HepG2 (cell line): ENCODE measurements around the gene CDC14A. TPM values are rescaled to one million over a fixed set of nuclear protein-coding genes. Genes with fewer than 3 reads are reported as not detected.

Source experiments
- ATAC-seq: fragments of 200-7000 bp; cut with Tn5 transposase; 3 replicates; pipeline ENCODE4 v1.9.1; 2020; ENCODE audit warnings: mild to moderate bottlenecking, moderate library complexity
- BruUV-seq: library from RNA; stranded (reverse); fragments of 400-500 nt; replicated peaks from 2 replicates; lab custom pipeline; 2021; lab: Mats Ljungman, UMichigan
- CTCF ChIA-PET: fragments of 300-600 bp; formaldehyde crosslinking; extraction: SDS; loops from one replicate; lab custom pipeline; 2021; ENCODE audit warnings: low total read pairs, inconsistent platforms, low intra/inter-chr PET ratio; lab: Yijun Ruan, JAX
- POLR2A ChIA-PET: fragments of 350-600 bp; sonication (Branson Sonifier 250); formaldehyde crosslinking; loops from one replicate; lab custom pipeline; 2020; ENCODE audit warnings: antibody characterized with exemption, inconsistent platforms; lab: Yijun Ruan, JAX
- DNase-seq: peaks from one replicate; pipeline ENCODE4 v3.0.0-alpha.2; 2015; ENCODE audit warnings: low spot score
- FAIRE-seq: peaks from 3 replicates; lab custom pipeline; 2011; peaks lifted over from hg19 to GRCh38; lab: Jason Lieb, UNC
- H2AFZ ChIP-seq: one replicate; pipeline ENCODE4 v1.6.1; 2011; ENCODE audit warnings: low read length, inconsistent platforms
- H3K27ac ChIP-seq: fragments of 300-600 bp; 3 replicates; pipeline ENCODE4 v1.8.0; 2011; ENCODE audit warnings: mixed run types, mild to moderate bottlenecking, mixed read lengths, low read length, inconsistent platforms; ENCODE audit not compliant: insufficient read depth; ENCODE audit errors: extremely low read length
- H3K27me3 ChIP-seq, 2 experiments: fragments of 200-600 bp in 1 of 2; 2 replicates in 1 of 2; 3 replicates in 1 of 2; pipeline versions ENCODE4 v1.6.0 to v1.8.0; 2011; ENCODE audit warnings: low read length in 2 of 2, mild to moderate bottlenecking in 2 of 2, moderate library complexity in 2 of 2, inconsistent platforms in 1 of 2; ENCODE audit not compliant: insufficient read depth in 2 of 2, control insufficient read depth in 1 of 2
- H3K36me3 ChIP-seq, 2 experiments: fragments of 200-600 bp in 1 of 2; replicated peaks in 1 of 2; 2 replicates in 1 of 2; 3 replicates in 1 of 2; pipeline versions ENCODE4 v1.5.1 to v1.8.0; 2011; ENCODE audit warnings: low read length in 2 of 2, inconsistent platforms in 1 of 2; ENCODE audit not compliant: insufficient read depth in 2 of 2, control insufficient read depth in 1 of 2
- H3K4me1 ChIP-seq: 2 replicates; pipeline ENCODE4 v1.5.1; 2012; ENCODE audit warnings: low read length, inconsistent platforms; ENCODE audit not compliant: insufficient read depth
- H3K4me2 ChIP-seq: 2 replicates; pipeline ENCODE4 v1.6.0; 2011; ENCODE audit warnings: low read depth, low read length, inconsistent platforms
- H3K4me3 ChIP-seq, 3 experiments: fragments of 200-600 bp in 1 of 3; sonication (generic), shearing (Covaris generic) in 1 of 3; replicated peaks in 1 of 3; 2 replicates each; pipeline ENCODE4 v1.5.1; 2011 to 2016; ENCODE audit warnings: low read length in 3 of 3, inconsistent platforms in 2 of 3, low read depth in 2 of 3, mild to moderate bottlenecking in 2 of 3, control low read depth in 1 of 3, mixed read lengths in 1 of 3; ENCODE audit not compliant: insufficient read depth in 1 of 3
- H3K79me2 ChIP-seq: one replicate; pipeline ENCODE4 v1.6.1; 2011; ENCODE audit warnings: low read length, inconsistent platforms; ENCODE audit not compliant: insufficient read depth
- H3K9ac ChIP-seq: 2 replicates; pipeline ENCODE4 v1.6.0; 2011; ENCODE audit warnings: mild to moderate bottlenecking, low read depth, low read length, inconsistent platforms; ENCODE audit not compliant: insufficient read depth
- H3K9me3 ChIP-seq: 2 replicates; pipeline ENCODE4 v1.5.1; 2012; ENCODE audit warnings: mild to moderate bottlenecking, low read length
- H4K20me1 ChIP-seq: 2 replicates; pipeline ENCODE4 v1.6.0; 2011; ENCODE audit warnings: inconsistent platforms, mild to moderate bottlenecking, low read length, moderate library complexity; ENCODE audit not compliant: insufficient read depth
- CBX1 ChIP-seq: IDR thresholded peaks from one replicate; pipeline ENCODE4 v1.6.1; 2016; ENCODE audit warnings: antibody characterized with exemption, low read depth
- EP300 ChIP-seq, 3 experiments: sonication (generic) in 1 of 3; formaldehyde crosslinking in 1 of 3; IDR thresholded peaks; 2 replicates each; pipeline versions ENCODE4 v1.5.1 to v1.6.1; 2011 to 2020; ENCODE audit warnings: low read depth in 2 of 3, low read length in 2 of 3, borderline replicate concordance in 1 of 3, improper control_type of control experiment in 1 of 3, mild to moderate bottlenecking in 1 of 3, missing genetic modification reagents in 1 of 3, moderate library complexity in 1 of 3
- FOSL2 ChIP-seq: sonication (generic); formaldehyde crosslinking; IDR thresholded peaks from 2 replicates; pipeline ENCODE4 v1.4.0; 2020; ENCODE audit warnings: missing genetic modification reagents
- NFE2 ChIP-seq: sonication (generic); formaldehyde crosslinking; IDR thresholded peaks from 2 replicates; pipeline ENCODE4 v1.4.0; 2020; ENCODE audit warnings: missing genetic modification reagents
- PHF5A ChIP-seq: IDR thresholded peaks from one replicate; pipeline ENCODE4 v1.6.1; 2018; ENCODE audit warnings: low read depth, missing genetic modification reagents; ENCODE audit not compliant: unreplicated experiment
- ZFP36L2 ChIP-seq: sonication (generic); formaldehyde crosslinking; IDR thresholded peaks from 2 replicates; pipeline ENCODE4 v1.4.0; 2020; ENCODE audit warnings: missing genetic modification reagents
- ZNF121 ChIP-seq: sonication (generic); formaldehyde crosslinking; IDR thresholded peaks from 2 replicates; pipeline ENCODE4 v1.5.0; 2020; ENCODE audit warnings: mild to moderate bottlenecking, missing genetic modification reagents
- ZNF761 ChIP-seq: sonication (generic); formaldehyde crosslinking; conservative IDR thresholded peaks from 2 replicates; pipeline ENCODE4 v1.4.0; 2020; ENCODE audit warnings: mild to moderate bottlenecking, missing genetic modification reagents
- WGBS: methylation state at CpG from one replicate; pipeline ENCODE4 v1.1.6; 2017; ENCODE audit warnings: low lambda C conversion rate; 5-methylcytosine and 5-hydroxymethylcytosine counted together
- in situ Hi-C: cut with HindIII; loops from 2 replicates; pipeline ENCODE4 v1.10.0; 2017; ENCODE audit warnings: low pct_unique_long_range_greater_than_20kb; ENCODE audit not compliant: extremely low pct_ligation_motif_present
- intact Hi-C: fragments of 100-400 bp; cut with micrococcal nuclease; formaldehyde crosslinking; loops from one replicate; pipeline ENCODE4 v1.10.0; 2022; ENCODE audit not compliant: unreplicated experiment
- polyA plus RNA-seq, 8 experiments: library from polyadenylated mRNA; depleted of rRNA in 3 of 8; stranded (reverse) in 7 of 8; unstranded in 1 of 8; fragments of >200 nt; fragmentation: Illumina TruSeq in 4 of 8; extraction: Trizol in 4 of 8; gene quantifications; 2 replicates each; pipeline versions ENCODE4 v1.2.1 to v1.2.3, GENCODE V29; 2011 to 2016; ENCODE audit warnings: low read depth in 4 of 8, missing spikeins in 1 of 8, mixed read lengths in 1 of 8; ENCODE audit not compliant: insufficient read depth in 1 of 8
- total RNA-seq, 5 experiments: library from RNA; depleted of rRNA; stranded (reverse); fragments of >200 nt; fragmentation: Illumina TruSeq; extraction: Trizol; gene quantifications; 2 replicates each; pipeline ENCODE4 v1.2.3, GENCODE V29; 2016; ENCODE audit warnings: low read depth in 1 of 5
- TF ChIP-seq, protein P1 (sequence below): sonication (generic); formaldehyde crosslinking; IDR thresholded peaks from 2 replicates; pipeline ENCODE4 v1.4.0; 2020; ENCODE audit warnings: missing genetic modification reagents
- TF ChIP-seq, protein P2 (sequence below): sonication (generic); formaldehyde crosslinking; IDR thresholded peaks from 2 replicates; pipeline ENCODE4 v1.4.0; 2020; ENCODE audit warnings: missing genetic modification reagents
- TF ChIP-seq, protein P3 (sequence below): IDR thresholded peaks from 2 replicates; pipeline ENCODE4 v1.6.1; 2016; ENCODE audit warnings: missing genetic modification reagents, missing compliant biosample characterization

CDC14A gene
- total and polyA plus RNA-seq, 2 of the 13 experiments (the other 11 are each of a cell fraction or from before 2014, with no cell fraction given) = 2.8 to 4.9 TPM

DNA sequence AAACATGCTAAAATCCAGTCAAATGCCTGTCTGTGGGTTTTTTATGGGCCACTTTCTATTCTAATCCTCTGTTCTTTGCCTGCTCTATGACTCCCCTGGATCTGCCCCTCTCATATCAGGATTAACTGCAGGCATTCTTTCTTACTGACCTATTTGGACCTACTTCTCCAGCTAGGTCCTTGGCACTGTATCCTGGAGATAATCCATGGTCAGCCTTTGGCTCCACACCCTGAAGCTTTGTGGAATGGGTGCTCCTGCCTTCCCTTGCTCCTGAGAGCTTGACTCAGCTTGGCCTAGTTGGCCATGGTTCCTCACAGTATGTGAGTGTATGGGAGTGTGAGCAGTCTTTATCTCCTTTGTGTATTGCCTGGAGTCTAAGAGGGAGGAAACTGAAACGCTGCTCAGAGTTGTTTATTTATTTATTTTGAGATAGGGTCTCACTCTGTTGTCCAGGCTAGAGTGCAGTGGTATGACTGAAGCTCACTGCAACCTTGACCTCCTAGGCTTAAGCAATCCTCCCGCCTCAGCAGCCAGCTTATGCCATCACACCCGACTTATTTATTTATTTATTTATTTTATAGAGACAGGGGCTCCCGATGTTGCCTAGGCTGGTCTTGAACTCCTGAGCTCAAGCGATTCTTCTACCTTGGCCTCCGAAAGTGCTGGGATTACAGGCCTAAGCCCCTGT lies 28.7 kb upstream of the CDC14A start:
- H3K4me2 ChIP-seq = peak overlapping the region; percentile 52
- in situ Hi-C loops (no loop called here), intact Hi-C loops (no loop called here)
- H3K4me3 ChIP-seq = no peak overlapping the region
- no peaks in the 10 kb centered on the region for H3K79me2 ChIP-seq
- no peaks in the 10 kb centered on the region for H3K36me3 ChIP-seq
- ATAC-seq (no peak; the same call in 2 of the 3 replicates), FAIRE-seq (no peak), DNase-seq (no peak)
- no TSS peak for BruUV-seq
- H3K9me3 ChIP-seq = no peaks in the 10 kb centered on the region
- CTCF ChIA-PET = no interaction called here
- WGBS = 41% methylated on average over 6 of the region's 6 CpGs
- H3K27ac ChIP-seq = no peak overlapping the region
- peaks cover 34% of the 10 kb centered on the region for H3K4me1 ChIP-seq
- no peak overlapping the region for H2AFZ ChIP-seq
- H4K20me1 ChIP-seq = no peaks in the 10 kb centered on the region
- POLR2A ChIA-PET = interaction anchor here (0.6 kb wide), 1 partner anchor 29 kb away, joined by 3 read pairs; the partner anchor contains the start of gene CDC14A
- no peak overlapping the region for H3K9ac ChIP-seq
- TF ChIP-seq ZNF121 (CRISPR knock-in tag) = peak; percentile 87
- 0 out of 2 replicates have a peak, but pooled peaks have one; percentile 12 for TF ChIP-seq FOSL2 (CRISPR knock-in tag)
- no peak for TF ChIP-seq ZNF761 (CRISPR knock-in tag)
- H3K27me3 ChIP-seq = no peaks in the 10 kb centered on the region

DNA sequence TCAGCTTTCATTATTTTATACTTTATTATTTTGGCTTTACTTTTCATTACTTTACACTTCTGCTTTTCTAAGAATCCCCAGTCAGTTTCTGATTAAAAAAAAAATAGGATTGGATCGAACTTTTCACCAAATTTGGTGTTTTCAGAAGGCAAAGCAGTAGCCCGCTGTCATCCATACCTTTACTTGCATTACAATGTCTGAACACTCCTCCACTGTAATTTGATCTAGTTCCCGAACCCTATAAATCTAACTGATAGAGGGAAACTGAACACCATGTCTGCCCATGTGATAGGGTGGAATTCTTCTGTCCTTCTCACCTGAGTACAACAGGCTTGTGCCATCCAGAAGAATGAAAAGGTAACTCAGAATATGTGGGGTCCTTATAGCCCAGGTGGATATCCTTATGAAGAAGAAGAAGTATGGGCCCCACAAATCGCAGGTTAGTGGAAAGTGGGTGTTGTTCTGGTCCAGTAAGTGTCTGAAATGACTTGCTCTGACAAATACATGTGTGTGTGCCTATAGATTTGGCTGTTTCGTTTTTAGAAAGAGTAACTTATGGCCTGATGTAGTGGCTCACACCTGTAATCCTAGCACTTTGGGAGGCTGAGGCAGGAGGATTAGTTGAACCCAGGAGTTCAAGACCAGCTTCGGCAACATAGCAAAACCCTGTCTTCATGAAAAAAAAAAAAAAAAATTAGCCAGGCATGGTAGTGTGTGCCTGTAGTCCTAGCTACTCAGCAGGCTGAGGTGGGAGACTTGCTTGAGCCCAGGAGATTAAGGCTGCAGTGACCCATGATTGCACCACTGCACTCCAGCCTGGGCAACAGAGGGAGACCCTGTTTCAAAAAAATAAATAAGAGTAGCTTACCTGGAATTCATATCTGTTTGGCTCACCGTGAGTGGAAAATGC lies 26.6 kb upstream of the CDC14A start:
- WGBS = 49% methylated on average over 7 of the region's 7 CpGs
- intact Hi-C loops = no loop called here
- TF ChIP-seq CBX1 (no peak), ZFP36L2 (no peak), PHF5A (CRISPR knock-in tag) (no peak), NFE2 (no peak), EP300 (IDR thresholded peaks at IDR 0.05; ENCODE audit: low read depth in 2 of 2, low read length in 2 of 2) (no peak), EP300 (CRISPR knock-in tag; IDR thresholded peaks at IDR 0.05; ENCODE audit: borderline replicate concordance) (no peak)
- TF ChIP-seq, protein P1, sequence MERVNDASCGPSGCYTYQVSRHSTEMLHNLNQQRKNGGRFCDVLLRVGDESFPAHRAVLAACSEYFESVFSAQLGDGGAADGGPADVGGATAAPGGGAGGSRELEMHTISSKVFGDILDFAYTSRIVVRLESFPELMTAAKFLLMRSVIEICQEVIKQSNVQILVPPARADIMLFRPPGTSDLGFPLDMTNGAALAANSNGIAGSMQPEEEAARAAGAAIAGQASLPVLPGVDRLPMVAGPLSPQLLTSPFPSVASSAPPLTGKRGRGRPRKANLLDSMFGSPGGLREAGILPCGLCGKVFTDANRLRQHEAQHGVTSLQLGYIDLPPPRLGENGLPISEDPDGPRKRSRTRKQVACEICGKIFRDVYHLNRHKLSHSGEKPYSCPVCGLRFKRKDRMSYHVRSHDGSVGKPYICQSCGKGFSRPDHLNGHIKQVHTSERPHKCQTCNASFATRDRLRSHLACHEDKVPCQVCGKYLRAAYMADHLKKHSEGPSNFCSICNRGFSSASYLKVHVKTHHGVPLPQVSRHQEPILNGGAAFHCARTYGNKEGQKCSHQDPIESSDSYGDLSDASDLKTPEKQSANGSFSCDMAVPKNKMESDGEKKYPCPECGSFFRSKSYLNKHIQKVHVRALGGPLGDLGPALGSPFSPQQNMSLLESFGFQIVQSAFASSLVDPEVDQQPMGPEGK (CRISPR knock-in tag) = no peak
- TF ChIP-seq, protein P2, sequence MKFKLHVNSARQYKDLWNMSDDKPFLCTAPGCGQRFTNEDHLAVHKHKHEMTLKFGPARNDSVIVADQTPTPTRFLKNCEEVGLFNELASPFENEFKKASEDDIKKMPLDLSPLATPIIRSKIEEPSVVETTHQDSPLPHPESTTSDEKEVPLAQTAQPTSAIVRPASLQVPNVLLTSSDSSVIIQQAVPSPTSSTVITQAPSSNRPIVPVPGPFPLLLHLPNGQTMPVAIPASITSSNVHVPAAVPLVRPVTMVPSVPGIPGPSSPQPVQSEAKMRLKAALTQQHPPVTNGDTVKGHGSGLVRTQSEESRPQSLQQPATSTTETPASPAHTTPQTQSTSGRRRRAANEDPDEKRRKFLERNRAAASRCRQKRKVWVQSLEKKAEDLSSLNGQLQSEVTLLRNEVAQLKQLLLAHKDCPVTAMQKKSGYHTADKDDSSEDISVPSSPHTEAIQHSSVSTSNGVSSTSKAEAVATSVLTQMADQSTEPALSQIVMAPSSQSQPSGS (CRISPR knock-in tag) = no peak
- TF ChIP-seq, protein P3, sequence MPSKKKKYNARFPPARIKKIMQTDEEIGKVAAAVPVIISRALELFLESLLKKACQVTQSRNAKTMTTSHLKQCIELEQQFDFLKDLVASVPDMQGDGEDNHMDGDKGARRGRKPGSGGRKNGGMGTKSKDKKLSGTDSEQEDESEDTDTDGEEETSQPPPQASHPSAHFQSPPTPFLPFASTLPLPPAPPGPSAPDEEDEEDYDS = no peak

More for the DNA sequence above, 26.6 kb upstream of the CDC14A start:
- DNase-seq = no peak
- H3K9ac ChIP-seq = no peak overlapping the region
- no peak for FAIRE-seq
- no peaks in the 10 kb centered on the region for H3K79me2 ChIP-seq
- no peaks in the 10 kb centered on the region for H4K20me1 ChIP-seq
- no TSS peak for BruUV-seq
- peaks cover 30% of the 10 kb centered on the region for H3K4me1 ChIP-seq
- no peaks in the 10 kb centered on the region for H3K36me3 ChIP-seq
- no peak overlapping the region for H2AFZ ChIP-seq
- H3K27ac ChIP-seq = no peak overlapping the region
- no peak overlapping the region for H3K4me3 ChIP-seq
- ChIA-PET POLR2A (no interaction called here), CTCF (no interaction called here)
- no peak overlapping the region for H3K4me2 ChIP-seq
- H3K9me3 ChIP-seq = no peaks in the 10 kb centered on the region
- in situ Hi-C loops = no loop called here
- ATAC-seq = no peak
- H3K27me3 ChIP-seq = no peaks in the 10 kb centered on the region
